ENCODE data around the gene DGUOK. TPM values are rescaled to one million over a fixed set of nuclear protein-coding genes. Genes with fewer than 3 reads are reported as not detected.

DGUOK gene
- total RNA-seq, 1 experiment from 2014 or later: 78.5 TPM

- in situ Hi-C loops (cut with HindIII; ENCODE audit: low pct_unique_long_range_greater_than_20kb, low sequenced_read_pairs): no loop called here
- Histone ChIP-seq H3K4me1 (ENCODE audit: control insufficient read depth, insufficient read depth, low read length) (no peaks in the 10 kb centered on the region), H3K27ac (ENCODE audit: low read length) (no peak overlapping the region), H3K36me3 (ENCODE audit: control insufficient read depth, insufficient read depth, low read length) (no peaks in the 10 kb centered on the region), H3K9me3 (ENCODE audit: control insufficient read depth, insufficient read depth, low read depth, low read length) (no peaks in the 10 kb centered on the region), H3K27me3 (ENCODE audit: control insufficient read depth, insufficient read depth, low read length) (no peaks in the 10 kb centered on the region), H3K4me3 (ENCODE audit: low read depth in 2 of 2, low read length in 2 of 2) (no peak overlapping the region)
- ChIA-PET CTCF (no interaction called here), POLR2A (no interaction called here)
- TF ChIP-seq SIN3A (IDR thresholded peaks at IDR 0.05; ENCODE audit: borderline replicate concordance, insufficient read depth, low read depth, low read length): no peak
- TF ChIP-seq CTCF (IDR thresholded peaks at IDR 0.05): no peak
- no peak for TF ChIP-seq TCF7L2 (IDR thresholded peaks at IDR 0.05; ENCODE audit: low read depth, low read length)
- no peak for TF ChIP-seq POLR2AphosphoS5 (IDR thresholded peaks at IDR 0.05; ENCODE audit: low read depth, low read length)
- no peak for TF ChIP-seq REST (IDR thresholded peaks at IDR 0.05; ENCODE audit: insufficient read depth in 1 of 2, low read depth in 2 of 2, low read length in 1 of 2)
- no peak for ATAC-seq
- no TSS peak for BruUV-seq (replicated peaks)
- DNase-seq (ENCODE audit: low read depth, low spot score): no peak
- intact Hi-C loops (cut with micrococcal nuclease; ENCODE audit: unreplicated experiment): no loop called here
Observed at GRCh38 chr2:73914667-73915066, 12.0 kb upstream of the DGUOK start.

- in situ Hi-C loops (cut with HindIII; ENCODE audit: low pct_unique_long_range_greater_than_20kb, low sequenced_read_pairs): no loop called here
- POLR2A ChIA-PET: no interaction called here
- intact Hi-C loops (cut with micrococcal nuclease; ENCODE audit: unreplicated experiment): no loop called here
Observed at GRCh38 chr2:73915437-73915993, 11.2 kb upstream of the DGUOK start.

More at GRCh38 chr2:73915437-73915993, 11.2 kb upstream of the DGUOK start:
- no peak for TF ChIP-seq REST (IDR thresholded peaks at IDR 0.05; ENCODE audit: insufficient read depth in 1 of 2, low read depth in 2 of 2, low read length in 1 of 2)
- no peak for TF ChIP-seq TCF7L2 (IDR thresholded peaks at IDR 0.05; ENCODE audit: low read depth, low read length)
- no peak for TF ChIP-seq SIN3A (IDR thresholded peaks at IDR 0.05; ENCODE audit: borderline replicate concordance, insufficient read depth, low read depth, low read length)
- no peak for TF ChIP-seq CTCF (IDR thresholded peaks at IDR 0.05)
- no peak for TF ChIP-seq POLR2AphosphoS5 (IDR thresholded peaks at IDR 0.05; ENCODE audit: low read depth, low read length)
- ATAC-seq (no peak), DNase-seq (ENCODE audit: low read depth, low spot score) (no peak)
- Histone ChIP-seq H3K4me1 (ENCODE audit: control insufficient read depth, insufficient read depth, low read length) (no peaks in the 10 kb centered on the region), H3K9me3 (ENCODE audit: control insufficient read depth, insufficient read depth, low read depth, low read length) (no peaks in the 10 kb centered on the region), H3K36me3 (ENCODE audit: control insufficient read depth, insufficient read depth, low read length) (no peaks in the 10 kb centered on the region), H3K4me3 (ENCODE audit: low read depth in 2 of 2, low read length in 2 of 2) (no peak overlapping the region), H3K27me3 (ENCODE audit: control insufficient read depth, insufficient read depth, low read length) (no peaks in the 10 kb centered on the region), H3K27ac (ENCODE audit: low read length) (no peak overlapping the region)
- CTCF ChIA-PET: no interaction called here
- no TSS peak for BruUV-seq (replicated peaks)
